MCF 10A (cell line): ENCODE measurements around the gene MED13. TPM values are rescaled to one million over a fixed set of nuclear protein-coding genes. Genes with fewer than 3 reads are reported as not detected.

ENCODE experiments used
- BruUV-seq: library from RNA; stranded (reverse); fragments of 400-500 nt; replicated peaks from 2 replicates; lab custom pipeline; 2021; lab: Mats Ljungman, UMichigan
- CTCF ChIA-PET: fragments of 300-600 bp; sonication (Branson Sonifier 250); formaldehyde crosslinking; extraction: SDS; loops from one replicate; lab custom pipeline; 2021; ENCODE audit warnings: antibody characterized with exemption, inconsistent platforms; lab: Yijun Ruan, JAX
- POLR2A ChIA-PET: fragments of 300-600, 350-650 bp; sonication (Branson Sonifier 250); formaldehyde crosslinking; extraction: SDS; loops from one replicate; lab custom pipeline; 2020; ENCODE audit warnings: antibody characterized with exemption, inconsistent platforms; lab: Yijun Ruan, JAX
- DNase-seq: peaks from one replicate; pipeline ENCODE4 v3.0.0-alpha.2; 2018; ENCODE audit not compliant: unreplicated experiment
- H3K27ac Mint-ChIP-seq: one replicate; pipeline ENCODE4 v1.8.0; 2022; ENCODE audit warnings: mild to moderate bottlenecking, low read depth, mixed read lengths; ENCODE audit not compliant: unreplicated experiment
- H3K27me3 Mint-ChIP-seq: one replicate; pipeline ENCODE4 v1.8.0; 2022; ENCODE audit warnings: mixed read lengths; ENCODE audit not compliant: insufficient read depth, unreplicated experiment
- H3K36me3 Mint-ChIP-seq: one replicate; pipeline ENCODE4 v1.8.0; 2022; ENCODE audit warnings: mild to moderate bottlenecking, moderate library complexity, mixed read lengths; ENCODE audit not compliant: insufficient read depth, unreplicated experiment
- H3K4me1 Mint-ChIP-seq: one replicate; pipeline ENCODE4 v1.8.0; 2022; ENCODE audit warnings: mixed read lengths; ENCODE audit not compliant: insufficient read depth, unreplicated experiment
- H3K4me3 Mint-ChIP-seq: one replicate; pipeline ENCODE4 v1.8.0; 2022; ENCODE audit warnings: mild to moderate bottlenecking, moderate library complexity, mixed read lengths; ENCODE audit not compliant: unreplicated experiment
- H3K9me3 Mint-ChIP-seq: one replicate; pipeline ENCODE4 v1.8.0; 2022; ENCODE audit warnings: mixed read lengths; ENCODE audit not compliant: unreplicated experiment
- intact Hi-C: fragments of 100-400 bp; cut with micrococcal nuclease; formaldehyde crosslinking; loops from 2 replicates; pipeline ENCODE4 v1.14.1; 2022
- total RNA-seq: library from RNA; stranded (reverse); gene quantifications from 2 replicates; pipeline ENCODE4 v1.2.3, GENCODE V29; 2022
- TF ChIP-seq, protein P1 (sequence below): fragments of 200-600 bp; IDR thresholded peaks from one replicate; pipeline ENCODE4 v1.8.0; 2022; ENCODE audit warnings: antibody characterized with exemption, mild to moderate bottlenecking; ENCODE audit not compliant: unreplicated experiment

The MED13 gene
- total RNA-seq, 1 experiment from 2014 or later = 58.7 TPM

DNA sequence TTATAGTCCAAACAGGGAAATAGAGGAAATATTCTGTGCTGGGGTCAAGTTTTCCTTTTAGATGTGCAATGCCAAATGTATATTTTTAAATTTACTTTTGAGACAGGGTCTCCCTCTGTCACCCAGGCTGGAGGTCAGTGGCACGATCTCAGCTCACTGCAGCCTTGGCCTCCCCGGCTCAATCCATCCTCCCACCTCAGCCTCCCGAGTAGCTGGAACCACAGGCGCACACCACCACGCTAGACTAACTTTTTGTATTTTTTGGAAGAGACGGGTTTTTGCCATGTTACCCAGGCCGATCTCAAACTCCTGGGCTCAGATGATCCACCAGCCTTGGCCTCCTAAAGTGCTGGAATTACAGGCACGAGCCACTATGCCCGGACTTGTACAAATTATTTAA lies 25.8 kb upstream of the MED13 start:
- no peak for DNase-seq
- H3K4me3 Mint-ChIP-seq = no peak overlapping the region
- ChIA-PET CTCF (no interaction called here), POLR2A (interaction anchor here (1.6 kb wide), 1 partner anchor 26 kb away, joined by 3 read pairs; no protein-coding TSS in a partner anchor)
- no peaks in the 10 kb centered on the region for H3K27me3 Mint-ChIP-seq
- H3K4me1 Mint-ChIP-seq = peaks cover 13% of the 10 kb centered on the region
- H3K36me3 Mint-ChIP-seq = no peaks in the 10 kb centered on the region
- TF ChIP-seq, protein P1, sequence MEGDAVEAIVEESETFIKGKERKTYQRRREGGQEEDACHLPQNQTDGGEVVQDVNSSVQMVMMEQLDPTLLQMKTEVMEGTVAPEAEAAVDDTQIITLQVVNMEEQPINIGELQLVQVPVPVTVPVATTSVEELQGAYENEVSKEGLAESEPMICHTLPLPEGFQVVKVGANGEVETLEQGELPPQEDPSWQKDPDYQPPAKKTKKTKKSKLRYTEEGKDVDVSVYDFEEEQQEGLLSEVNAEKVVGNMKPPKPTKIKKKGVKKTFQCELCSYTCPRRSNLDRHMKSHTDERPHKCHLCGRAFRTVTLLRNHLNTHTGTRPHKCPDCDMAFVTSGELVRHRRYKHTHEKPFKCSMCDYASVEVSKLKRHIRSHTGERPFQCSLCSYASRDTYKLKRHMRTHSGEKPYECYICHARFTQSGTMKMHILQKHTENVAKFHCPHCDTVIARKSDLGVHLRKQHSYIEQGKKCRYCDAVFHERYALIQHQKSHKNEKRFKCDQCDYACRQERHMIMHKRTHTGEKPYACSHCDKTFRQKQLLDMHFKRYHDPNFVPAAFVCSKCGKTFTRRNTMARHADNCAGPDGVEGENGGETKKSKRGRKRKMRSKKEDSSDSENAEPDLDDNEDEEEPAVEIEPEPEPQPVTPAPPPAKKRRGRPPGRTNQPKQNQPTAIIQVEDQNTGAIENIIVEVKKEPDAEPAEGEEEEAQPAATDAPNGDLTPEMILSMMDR = no peak
- no peaks in the 10 kb centered on the region for H3K9me3 Mint-ChIP-seq
- no TSS peak for BruUV-seq
- no peak overlapping the region for H3K27ac Mint-ChIP-seq
- intact Hi-C loops = loop anchor here (10.0 kb wide), 1 partner anchor 226 kb away; the partner anchor contains the start of gene BRIP1

DNA sequence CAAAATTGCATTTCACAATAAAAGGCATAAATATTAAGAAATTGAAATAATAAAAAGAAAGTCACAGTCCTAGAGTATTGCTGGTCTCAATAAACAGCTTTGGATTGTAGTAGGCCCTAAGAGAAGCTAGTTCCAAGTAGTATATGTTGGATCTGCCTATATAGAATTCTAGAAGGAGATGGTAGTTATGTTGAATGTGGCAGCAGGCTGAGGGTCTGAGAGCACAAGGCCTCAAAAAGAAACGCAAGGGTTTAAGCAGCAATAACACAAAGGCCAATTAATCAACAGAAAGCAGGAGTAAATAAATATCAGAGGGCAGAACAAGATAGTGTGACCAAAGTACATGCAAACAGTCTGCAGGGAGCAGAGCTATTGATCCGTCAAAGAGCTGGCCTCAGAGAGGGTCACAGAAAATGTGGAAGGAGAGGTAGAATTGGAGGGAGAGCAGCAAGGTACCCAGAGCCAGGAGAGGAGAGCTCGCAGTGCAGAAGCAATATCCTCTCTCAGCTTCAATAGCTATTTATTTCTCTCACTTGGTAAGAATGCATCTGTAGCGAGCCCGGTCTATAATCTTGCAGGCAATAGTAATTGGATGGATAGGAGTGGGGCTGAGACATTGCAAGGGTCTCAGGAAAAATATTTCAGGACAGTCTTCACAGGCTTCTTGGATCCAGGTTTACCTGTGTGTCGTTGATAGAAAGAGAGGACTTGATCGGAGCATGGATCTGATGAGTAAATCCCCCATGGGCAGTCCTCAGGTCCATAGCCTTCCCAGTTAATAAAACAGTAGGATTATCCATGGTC lies 25.1 kb upstream of the MED13 start:
- H3K27me3 Mint-ChIP-seq = no peaks in the 10 kb centered on the region
- H3K36me3 Mint-ChIP-seq = no peaks in the 10 kb centered on the region
- ChIA-PET POLR2A (interaction anchor here (1.6 kb wide), 1 partner anchor 26 kb away, joined by 3 read pairs; no protein-coding TSS in a partner anchor), CTCF (no interaction called here)
- H3K4me1 Mint-ChIP-seq = peaks cover 13% of the 10 kb centered on the region
- H3K4me3 Mint-ChIP-seq = no peak overlapping the region
- no peak for DNase-seq
- H3K27ac Mint-ChIP-seq = no peak overlapping the region
- no TSS peak for BruUV-seq
- intact Hi-C loops = loop anchor here (10.0 kb wide), 1 partner anchor 225 kb away; the partner anchor contains the start of gene BRIP1
- H3K9me3 Mint-ChIP-seq = no peaks in the 10 kb centered on the region
- TF ChIP-seq, protein P1 = no peak

DNA sequence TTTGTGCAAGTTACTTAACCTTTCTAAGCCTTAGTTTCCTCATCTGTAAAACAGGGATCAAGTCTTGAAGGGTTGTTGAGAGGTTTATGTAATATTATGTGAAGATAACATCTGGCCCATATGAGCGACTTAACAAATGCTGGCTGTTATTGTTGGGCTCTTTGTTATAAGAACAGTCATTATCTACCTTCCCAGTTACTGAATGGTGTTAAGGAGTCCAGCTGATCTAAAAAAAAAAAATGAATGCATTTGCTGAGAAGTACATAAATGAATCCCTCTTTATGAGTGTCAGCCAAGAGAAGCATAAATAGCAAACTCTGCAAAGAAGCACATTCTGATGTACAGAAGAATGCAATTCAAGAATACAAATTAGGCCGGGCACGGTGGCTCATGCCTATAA lies 24.3 kb upstream of the MED13 start:
- ChIA-PET CTCF (no interaction called here), POLR2A (no interaction called here)
- no TSS peak for BruUV-seq
- intact Hi-C loops = no loop called here
- peaks cover 12% of the 10 kb centered on the region for H3K4me1 Mint-ChIP-seq
- H3K9me3 Mint-ChIP-seq = no peaks in the 10 kb centered on the region
- no peak overlapping the region for H3K4me3 Mint-ChIP-seq
- no peaks in the 10 kb centered on the region for H3K36me3 Mint-ChIP-seq
- TF ChIP-seq, protein P1 = no peak
- DNase-seq = no peak
- no peaks in the 10 kb centered on the region for H3K27me3 Mint-ChIP-seq
- no peak overlapping the region for H3K27ac Mint-ChIP-seq

DNA sequence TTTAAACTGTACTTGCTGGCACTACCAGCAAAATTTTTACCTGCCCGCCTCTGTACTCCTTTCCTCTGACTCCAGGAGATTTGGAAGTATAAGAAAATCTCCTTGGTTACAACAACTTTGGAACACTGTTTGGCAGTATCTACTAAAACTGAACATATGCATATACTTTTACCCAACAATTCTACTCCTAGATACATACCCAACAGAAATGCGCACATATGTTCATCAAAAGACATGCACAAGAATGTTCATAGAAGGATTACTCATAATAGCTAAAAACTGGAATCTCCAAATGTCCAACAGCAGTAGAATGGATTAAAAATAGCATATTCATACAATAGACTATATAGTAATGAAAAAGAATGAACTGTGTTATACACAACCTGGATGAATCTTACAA lies 21.7 kb upstream of the MED13 start:
- TF ChIP-seq, protein P1 = no peak
- no peaks in the 10 kb centered on the region for H3K4me1 Mint-ChIP-seq
- BruUV-seq = no TSS peak
- POLR2A ChIA-PET = no interaction called here
- no peak overlapping the region for H3K4me3 Mint-ChIP-seq
- no peaks in the 10 kb centered on the region for H3K36me3 Mint-ChIP-seq
- CTCF ChIA-PET = no interaction called here
- no peaks in the 10 kb centered on the region for H3K9me3 Mint-ChIP-seq
- no peak for DNase-seq
- no peak overlapping the region for H3K27ac Mint-ChIP-seq
- H3K27me3 Mint-ChIP-seq = no peaks in the 10 kb centered on the region
- intact Hi-C loops = no loop called here
